ENCODE measurements around the gene SLFN11.
"Not testable (repeated sequence)": the region's sequence is repeated elsewhere in the genome, so short reads cannot be mapped to it uniquely, and the experiment has no call there.

The SLFN11 gene

GRCh38 chr17:35373534-35373983 is at the start of gene SLFN11:
TSS of gene SLFN11 (minus strand) at chr17:35373621. CDS start at chr17:35363807, 9,814 bp downstream.
- DNase-seq: peak; percentile 95

- DNase-seq: not testable (repeated sequence)
Observed at GRCh38 chr17:35421069-35421468, 47.6 kb upstream of the SLFN11 start.

GRCh38 chr17:35416659-35417058 is 43.2 kb upstream of the SLFN11 start:
- no peak for DNase-seq

GRCh38 chr17:35414707-35415106 is 41.3 kb upstream of the SLFN11 start:
- DNase-seq: not testable (repeated sequence)

GRCh38 chr17:35414247-35414646 is 40.8 kb upstream of the SLFN11 start:
- DNase-seq: no peak

- DNase-seq: no peak
Observed at GRCh38 chr17:35407531-35407930, 34.1 kb upstream of the SLFN11 start.

GRCh38 chr17:35406568-35406967 is 33.1 kb upstream of the SLFN11 start:
- DNase-seq: no peak

GRCh38 chr17:35404360-35404759 is 30.9 kb upstream of the SLFN11 start:
- DNase-seq: no peak

- not testable (repeated sequence) for DNase-seq
Observed at GRCh38 chr17:35393783-35394182, 20.4 kb upstream of the SLFN11 start.

- DNase-seq: no peak
Observed at GRCh38 chr17:35390663-35391062, 17.2 kb upstream of the SLFN11 start.

- DNase-seq: no peak
Observed at GRCh38 chr17:35390156-35390555, 16.7 kb upstream of the SLFN11 start.

- no peak for DNase-seq
Observed at GRCh38 chr17:35387496-35387895, 14.1 kb upstream of the SLFN11 start.

GRCh38 chr17:35377706-35378105 is 4.3 kb upstream of the SLFN11 start:
- DNase-seq: no peak

- DNase-seq: no peak
Observed at GRCh38 chr17:35377068-35377467, 3.6 kb upstream of the SLFN11 start.

GRCh38 chr17:35376245-35376644 is 2.8 kb upstream of the SLFN11 start:
- DNase-seq: no peak

- DNase-seq: no peak
Observed at GRCh38 chr17:35374766-35375344, 1.4 kb upstream of the SLFN11 start.

GRCh38 chr17:35373984-35374765 is 754 bp upstream of the SLFN11 start:
- peak; percentile 23 for DNase-seq

- no peak for DNase-seq
Observed at GRCh38 chr17:35372846-35373533, 431 bp downstream of the SLFN11 start.

- no peak for DNase-seq
Observed at GRCh38 chr17:35371934-35372333, 1.5 kb downstream of the SLFN11 start.

GRCh38 chr17:35368081-35368830 is 5.2 kb downstream of the SLFN11 start:
- DNase-seq: no peak

- DNase-seq: no peak
Observed at GRCh38 chr17:35361027-35361426, 12.4 kb downstream of the SLFN11 start.

GRCh38 chr17:35359398-35359797 is 14.0 kb downstream of the SLFN11 start:
- DNase-seq: no peak

- DNase-seq: no peak
Observed at GRCh38 chr17:35352284-35352683, 21.1 kb downstream of the SLFN11 start.

Measured in activated T-cell treated with anti-CD3 and anti-CD28 coated beads for 4 hours (primary cell).